IMR-90 (cell line): ENCODE results near the gene CLEC2A. TPM values are rescaled to one million over a fixed set of nuclear protein-coding genes. Genes with fewer than 3 reads are reported as not detected.

Experiments used
- ATAC-seq: fragments of 200-7000 bp; cut with Tn5 transposase; 2 replicates; pipeline ENCODE4 v1.9.1; 2020; ENCODE audit warnings: low read depth, mild to moderate bottlenecking, moderate library complexity
- BruUV-seq: library from RNA; stranded (reverse); fragments of 400-500 nt; replicated peaks from 2 replicates; lab custom pipeline; 2021; lab: Mats Ljungman, UMichigan
- CTCF ChIA-PET: fragments of 300-600 bp; formaldehyde crosslinking; extraction: SDS; loops from one replicate; lab custom pipeline; 2021; ENCODE audit warnings: antibody characterized with exemption; lab: Yijun Ruan, JAX
- POLR2A ChIA-PET: fragments of 300-600 bp; sonication (Branson Sonifier 250); formaldehyde crosslinking; loops from one replicate; lab custom pipeline; 2022; ENCODE audit warnings: antibody characterized with exemption; ENCODE audit not compliant: unreplicated experiment; lab: Charles Lee
- DNase-seq: peaks from one replicate; pipeline ENCODE4 v3.0.0; 2013
- H2AFZ ChIP-seq: replicated peaks from 2 replicates; pipeline ENCODE3; 2013; ENCODE audit warnings: low read length, mild to moderate bottlenecking; ENCODE audit not compliant: poor library complexity
- H2AK5ac ChIP-seq: 2 replicates; pipeline ENCODE4 v1.6.1; 2013; ENCODE audit warnings: low read depth, low read length, inconsistent platforms
- H2AK9ac ChIP-seq: replicated peaks from 2 replicates; pipeline ENCODE3; 2013; ENCODE audit warnings: mild to moderate bottlenecking, low read depth, low read length, moderate library complexity; ENCODE audit not compliant: poor library complexity
- H2BK120ac ChIP-seq: 2 replicates; pipeline ENCODE4 v1.6.1; 2013; ENCODE audit warnings: low read depth, low read length, inconsistent platforms
- H2BK15ac ChIP-seq: 3 replicates; pipeline ENCODE4 v1.6.1; 2013; ENCODE audit warnings: low read depth, low read length, inconsistent platforms
- H2BK20ac ChIP-seq: 2 replicates; pipeline ENCODE4 v1.6.1; 2013; ENCODE audit warnings: low read depth, mild to moderate bottlenecking, inconsistent platforms, low read length, moderate library complexity
- H2BK5ac ChIP-seq: 2 replicates; pipeline ENCODE4 v1.6.1; 2013; ENCODE audit warnings: mild to moderate bottlenecking, low read depth, low read length, inconsistent platforms; ENCODE audit not compliant: poor library complexity, severe bottlenecking
- H3K14ac ChIP-seq: replicated peaks from 2 replicates; pipeline ENCODE4 v1.6.1; 2013; ENCODE audit warnings: low read depth, low read length, inconsistent platforms
- H3K18ac ChIP-seq: 2 replicates; pipeline ENCODE4 v1.6.1; 2013; ENCODE audit warnings: low read depth, low read length, control low read depth
- H3K23ac ChIP-seq: 2 replicates; pipeline ENCODE4 v1.6.1; 2013; ENCODE audit warnings: low read depth, low read length, inconsistent platforms
- H3K27ac ChIP-seq: 2 replicates; pipeline ENCODE4 v1.5.1; 2013; ENCODE audit warnings: mild to moderate bottlenecking, control low read depth, low read length; ENCODE audit not compliant: insufficient read depth
- H3K27me3 ChIP-seq: 2 replicates; pipeline ENCODE4 v1.6.1; 2013; ENCODE audit warnings: low read length; ENCODE audit not compliant: control insufficient read depth, insufficient read depth
- H3K36me3 ChIP-seq: 2 replicates; pipeline ENCODE4 v1.6.1; 2013; ENCODE audit warnings: low read length, mixed read lengths; ENCODE audit not compliant: control insufficient read depth, insufficient read depth
- H3K4ac ChIP-seq: 2 replicates; pipeline ENCODE4 v1.6.1; 2013; ENCODE audit warnings: low read depth, low read length, inconsistent platforms
- H3K4me1 ChIP-seq: 2 replicates; pipeline ENCODE4 v1.6.1; 2013; ENCODE audit warnings: low read length, mixed read lengths; ENCODE audit not compliant: control insufficient read depth, insufficient read depth
- H3K4me2 ChIP-seq: 2 replicates; pipeline ENCODE4 v1.6.1; 2013; ENCODE audit warnings: low read depth, mild to moderate bottlenecking, control low read depth, low read length, moderate library complexity
- H3K4me3 ChIP-seq: 2 replicates; pipeline ENCODE4 v1.5.1; 2013; ENCODE audit warnings: low read depth, mild to moderate bottlenecking, control low read depth, low read length, moderate library complexity; ENCODE audit not compliant: insufficient read depth
- H3K56ac ChIP-seq: 2 replicates; pipeline ENCODE4 v1.6.1; 2013; ENCODE audit warnings: low read length, inconsistent platforms; ENCODE audit not compliant: insufficient read depth; ENCODE audit errors: extremely low read depth
- H3K79me1 ChIP-seq, 2 experiments: 2 replicates each; pipeline ENCODE4 v1.6.1; 2013; ENCODE audit warnings: low read length in 2 of 2, inconsistent platforms in 1 of 2, low read depth in 1 of 2
- H3K9ac ChIP-seq: 2 replicates; pipeline ENCODE4 v1.6.1; 2013; ENCODE audit warnings: low read depth, low read length, control low read depth
- H3K9me1 ChIP-seq: 2 replicates; pipeline ENCODE4 v1.6.1; 2013; ENCODE audit warnings: low read length, inconsistent platforms; ENCODE audit not compliant: insufficient read depth
- H3K9me3 ChIP-seq: 2 replicates; pipeline ENCODE4 v1.6.1; 2013; ENCODE audit warnings: low read length; ENCODE audit not compliant: control insufficient read depth, insufficient read depth
- H4K20me1 ChIP-seq: 2 replicates; pipeline ENCODE4 v1.6.1; 2013; ENCODE audit warnings: low read length, inconsistent platforms; ENCODE audit not compliant: insufficient read depth
- H4K5ac ChIP-seq: 2 replicates; pipeline ENCODE4 v1.6.1; 2013; ENCODE audit warnings: mild to moderate bottlenecking, low read depth, low read length, control low read depth
- H4K8ac ChIP-seq, 2 experiments: 2 replicates each; pipeline ENCODE4 v1.6.1; 2013; ENCODE audit warnings: low read depth in 2 of 2, low read length in 2 of 2, control low read depth in 1 of 2, inconsistent platforms in 1 of 2
- H4K91ac ChIP-seq: 2 replicates; pipeline ENCODE4 v1.6.1; 2013; ENCODE audit warnings: low read depth, low read length, inconsistent platforms; ENCODE audit not compliant: insufficient read depth
- CHD1 ChIP-seq: IDR thresholded peaks from 2 replicates; pipeline ENCODE4 v1.6.1; 2012; ENCODE audit warnings: low read depth, low read length, improper control_type of control experiment
- CTCF ChIP-seq: conservative IDR thresholded peaks from 2 replicates; pipeline ENCODE4 v1.5.1; 2012; ENCODE audit warnings: mild to moderate bottlenecking, low read depth, low read length, improper control_type of control experiment
- MAZ ChIP-seq: IDR thresholded peaks from 2 replicates; pipeline ENCODE4 v1.6.1; 2012; ENCODE audit warnings: low read depth, mild to moderate bottlenecking, low read length, improper control_type of control experiment, moderate library complexity, borderline replicate concordance
- MXI1 ChIP-seq: IDR thresholded peaks from 2 replicates; pipeline ENCODE4 v1.6.1; 2012; ENCODE audit warnings: low read depth, mild to moderate bottlenecking, low read length, moderate library complexity, borderline replicate concordance
- RAD21 ChIP-seq: IDR thresholded peaks from 2 replicates; pipeline ENCODE4 v1.6.1; 2012; ENCODE audit warnings: low read length, improper control_type of control experiment
- USF2 ChIP-seq: fragments of 150-350 bp; IDR thresholded peaks from 2 replicates; pipeline ENCODE4 v1.6.1; 2017; ENCODE audit warnings: mild to moderate bottlenecking, antibody characterized with exemption, low read length, low read depth
- whole genome bisulfite sequencing, 2 experiments: methylation state at CpG; one replicate each; pipeline versions ENCODE4 v1.1.5 to v1.1.7; 2013; ENCODE audit warnings: missing lambda C conversion rate in 2 of 2; ENCODE audit not compliant: insufficient read length in 1 of 2; ENCODE audit errors: extremely low coverage in 2 of 2; 5-methylcytosine and 5-hydroxymethylcytosine counted together
- dilution Hi-C: fragments of 300-500 bp; cut with HindIII; formaldehyde crosslinking; loops from one replicate; pipeline ENCODE4 v1.14.3; 2018; ENCODE audit warnings: low sequenced_read_pairs; ENCODE audit not compliant: unreplicated experiment
- in situ Hi-C: fragments of 300-500 bp; cut with MboI; formaldehyde crosslinking; loops from 3 replicates; pipeline ENCODE4 v1.14.3; 2019; ENCODE audit warnings: low sequenced_read_pairs, inconsistent platforms, mixed read lengths
- intact Hi-C: fragments of 100-400 bp; cut with micrococcal nuclease; formaldehyde crosslinking; loops from 2 replicates; pipeline ENCODE4 v1.10.0; 2022
- polyA plus RNA-seq, 3 experiments: library from polyadenylated mRNA; depleted of rRNA; stranded (reverse); fragments of >200 nt; gene quantifications; 2 replicates each; pipeline ENCODE4 v1.2.3, GENCODE V29; 2012; ENCODE audit warnings: low replicate concordance in 1 of 3
- total RNA-seq: library from RNA; depleted of rRNA; stranded (reverse); fragments of >200 nt; gene quantifications from 2 replicates; pipeline ENCODE4 v1.2.3, GENCODE V29; 2012
- TF ChIP-seq, protein P1 (sequence below): fragments of 150-350 bp; IDR thresholded peaks from 2 replicates; pipeline ENCODE4 v1.6.1; 2016; ENCODE audit warnings: low read depth, mild to moderate bottlenecking, low read length, moderate library complexity, borderline replicate concordance

Gene CLEC2A
- total and polyA plus RNA-seq, 2 of the 4 experiments (the other 2 are of a cell fraction) = not detected

- Histone ChIP-seq H3K9ac (no peak overlapping the region), H3K27ac (no peak overlapping the region), H3K23ac (no peak overlapping the region), H3K4me3 (no peak overlapping the region), H3K9me3 (no peaks in the 10 kb centered on the region), H4K20me1 (no peaks in the 10 kb centered on the region), H2AK5ac (no peak overlapping the region), H2BK20ac (no peak overlapping the region), H3K4me2 (no peak overlapping the region), H3K4me1 (no peaks in the 10 kb centered on the region), H2AK9ac (no peak overlapping the region), H3K4ac (no peak overlapping the region), H3K56ac (no peak overlapping the region), H2BK15ac (no peak overlapping the region), H4K91ac (no peak overlapping the region), H3K27me3 (peaks cover 9% of the 10 kb centered on the region), H3K18ac (no peak overlapping the region), H4K8ac (no peak overlapping the region), H2BK5ac (no peak overlapping the region), H2BK120ac (no peak overlapping the region), H2AFZ (no peak overlapping the region), H3K36me3 (no peaks in the 10 kb centered on the region), H3K79me1 (no peaks in the 10 kb centered on the region), H3K9me1 (no peaks in the 10 kb centered on the region; the same call in 1 of the 2 replicates), H3K14ac (no peak overlapping the region), H4K5ac (no peak overlapping the region)
- ChIA-PET POLR2A (no interaction called here), CTCF (interaction anchor here (1.1 kb wide), 1 partner anchor 197 kb away, joined by 3 read pairs; no protein-coding TSS in a partner anchor)
- no TSS peak for BruUV-seq
- no CpG with 5 or more reads among the region's 3 CpGs for WGBS, 2 experiments
- ATAC-seq (no peak), DNase-seq (no peak)
- dilution Hi-C loops = no loop called here
- intact Hi-C loops = no loop called here
- TF ChIP-seq, protein P1, sequence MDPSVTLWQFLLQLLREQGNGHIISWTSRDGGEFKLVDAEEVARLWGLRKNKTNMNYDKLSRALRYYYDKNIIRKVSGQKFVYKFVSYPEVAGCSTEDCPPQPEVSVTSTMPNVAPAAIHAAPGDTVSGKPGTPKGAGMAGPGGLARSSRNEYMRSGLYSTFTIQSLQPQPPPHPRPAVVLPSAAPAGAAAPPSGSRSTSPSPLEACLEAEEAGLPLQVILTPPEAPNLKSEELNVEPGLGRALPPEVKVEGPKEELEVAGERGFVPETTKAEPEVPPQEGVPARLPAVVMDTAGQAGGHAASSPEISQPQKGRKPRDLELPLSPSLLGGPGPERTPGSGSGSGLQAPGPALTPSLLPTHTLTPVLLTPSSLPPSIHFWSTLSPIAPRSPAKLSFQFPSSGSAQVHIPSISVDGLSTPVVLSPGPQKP = no peak
- TF ChIP-seq CTCF = no peak
- no peak for TF ChIP-seq USF2
- no peak for TF ChIP-seq RAD21
- no peak for TF ChIP-seq MXI1
- TF ChIP-seq CHD1 = no peak
- no peak for TF ChIP-seq MAZ
- in situ Hi-C loops = no loop called here
These were observed 15.5 kb upstream of the CLEC2A start for GRCh38 chr12:9947674-9948073.
